ENCODE measurements around the gene TCF7L1.
A peak's percentile ranks its signal among the peaks of the same experiment; 100 is the strongest.

Gene TCF7L1

GRCh38 chr2:85156619-85157018, 23.4 kb downstream of the TCF7L1 start:
- H4K20me1 ChIP-seq (ENCODE audit: insufficient read depth, low read length) = no peaks in the 10 kb centered on the region
- no peaks in the 10 kb centered on the region for H3K36me3 ChIP-seq (replicated peaks; ENCODE audit: insufficient read depth, low read length)
- no peak overlapping the region for H2AFZ ChIP-seq (ENCODE audit: low read length)
- H3F3A ChIP-seq (ENCODE audit: insufficient read depth, low read length) = no peaks in the 10 kb centered on the region
- H3K4me1 ChIP-seq (ENCODE audit: low read length) = no peaks in the 10 kb centered on the region
- H3K4me3 ChIP-seq (ENCODE audit: low read length) = no peak overlapping the region
- TF ChIP-seq EZH2phosphoT487 (IDR thresholded peaks at IDR 0.05; ENCODE audit: low read length) (no peak), EZH2 (optimal IDR thresholded peaks at IDR 0.05; ENCODE audit: low read depth, low read length) (no peak), CTCF (IDR thresholded peaks at IDR 0.05; ENCODE audit: low read length) (no peak)
- no peak for DNase-seq
- no peaks in the 10 kb centered on the region for H3K79me2 ChIP-seq (ENCODE audit: low read length)
- no peak overlapping the region for H3K9ac ChIP-seq (ENCODE audit: low read length)
- no peaks in the 10 kb centered on the region for H3K9me2 ChIP-seq (replicated peaks; ENCODE audit: insufficient read depth, low read length)
- H3K4me2 ChIP-seq (ENCODE audit: low read depth, low read length) = no peak overlapping the region
- no peak overlapping the region for H3K27ac ChIP-seq (ENCODE audit: low read length)
- no peaks in the 10 kb centered on the region for H3K9me3 ChIP-seq (replicated peaks; ENCODE audit: insufficient read depth, low read length)
- H3K27me3 ChIP-seq (replicated peaks; ENCODE audit: insufficient read depth, low read length) = no peaks in the 10 kb centered on the region

- no peaks in the 10 kb centered on the region for H3K4me1 ChIP-seq (ENCODE audit: low read length)
- no peaks in the 10 kb centered on the region for H3K9me3 ChIP-seq (replicated peaks; ENCODE audit: insufficient read depth, low read length)
- no peaks in the 10 kb centered on the region for H3K9me2 ChIP-seq (replicated peaks; ENCODE audit: insufficient read depth, low read length)
- no peaks in the 10 kb centered on the region for H4K20me1 ChIP-seq (ENCODE audit: insufficient read depth, low read length)
- H3K9ac ChIP-seq (ENCODE audit: low read length) = no peak overlapping the region
- H2AFZ ChIP-seq (ENCODE audit: low read length) = no peak overlapping the region
- H3K27ac ChIP-seq (ENCODE audit: low read length) = no peak overlapping the region
- no peaks in the 10 kb centered on the region for H3K27me3 ChIP-seq (replicated peaks; ENCODE audit: insufficient read depth, low read length)
- H3F3A ChIP-seq (ENCODE audit: insufficient read depth, low read length) = no peaks in the 10 kb centered on the region
- no peaks in the 10 kb centered on the region for H3K36me3 ChIP-seq (replicated peaks; ENCODE audit: insufficient read depth, low read length)
- no peaks in the 10 kb centered on the region for H3K79me2 ChIP-seq (ENCODE audit: low read length)
- H3K4me2 ChIP-seq (ENCODE audit: low read depth, low read length) = no peak overlapping the region
- TF ChIP-seq EZH2 (optimal IDR thresholded peaks at IDR 0.05; ENCODE audit: low read depth, low read length) = no peak
- no peak for TF ChIP-seq EZH2phosphoT487 (IDR thresholded peaks at IDR 0.05; ENCODE audit: low read length)
- TF ChIP-seq CTCF (IDR thresholded peaks at IDR 0.05; ENCODE audit: low read length) = no peak
- no peak overlapping the region for H3K4me3 ChIP-seq (ENCODE audit: low read length)
- no peak for DNase-seq
These were observed 24.2 kb downstream of the TCF7L1 start for GRCh38 chr2:85157345-85157744.

GRCh38 chr2:85158559-85159273, 25.5 kb downstream of the TCF7L1 start:
- Histone ChIP-seq H3K27ac (ENCODE audit: low read length) (no peak overlapping the region), H3K9me3 (replicated peaks; ENCODE audit: insufficient read depth, low read length) (no peaks in the 10 kb centered on the region), H3K9me2 (replicated peaks; ENCODE audit: insufficient read depth, low read length) (no peaks in the 10 kb centered on the region), H3K4me3 (ENCODE audit: low read length) (no peak overlapping the region), H3K9ac (ENCODE audit: low read length) (no peak overlapping the region), H3K27me3 (replicated peaks; ENCODE audit: insufficient read depth, low read length) (no peaks in the 10 kb centered on the region), H4K20me1 (ENCODE audit: insufficient read depth, low read length) (no peaks in the 10 kb centered on the region), H3K36me3 (replicated peaks; ENCODE audit: insufficient read depth, low read length) (no peaks in the 10 kb centered on the region), H3K4me2 (ENCODE audit: low read depth, low read length) (no peak overlapping the region), H3K4me1 (ENCODE audit: low read length) (no peaks in the 10 kb centered on the region), H2AFZ (ENCODE audit: low read length) (0 out of 2 replicates have a peak overlapping the region, but pooled peaks have one; percentile 7), H3F3A (ENCODE audit: insufficient read depth, low read length) (no peaks in the 10 kb centered on the region), H3K79me2 (ENCODE audit: low read length) (no peaks in the 10 kb centered on the region)
- TF ChIP-seq CTCF (IDR thresholded peaks at IDR 0.05; ENCODE audit: low read length) (no peak), EZH2phosphoT487 (IDR thresholded peaks at IDR 0.05; ENCODE audit: low read length) (no peak), EZH2 (optimal IDR thresholded peaks at IDR 0.05; ENCODE audit: low read depth, low read length) (no peak)
- DNase-seq = no peak

Data from MM.1S (cell line).